HUDEP-2 (cell line): Measurements from ENCODE around the gene CENPA.

Experiments used
- DNase-seq, 76 experiments: peaks; one replicate each; lab custom pipeline; 2025; ENCODE audit not compliant: unreplicated experiment in 76 of 76; lab: John Stamatoyannopoulos, UW

CENPA gene

DNA sequence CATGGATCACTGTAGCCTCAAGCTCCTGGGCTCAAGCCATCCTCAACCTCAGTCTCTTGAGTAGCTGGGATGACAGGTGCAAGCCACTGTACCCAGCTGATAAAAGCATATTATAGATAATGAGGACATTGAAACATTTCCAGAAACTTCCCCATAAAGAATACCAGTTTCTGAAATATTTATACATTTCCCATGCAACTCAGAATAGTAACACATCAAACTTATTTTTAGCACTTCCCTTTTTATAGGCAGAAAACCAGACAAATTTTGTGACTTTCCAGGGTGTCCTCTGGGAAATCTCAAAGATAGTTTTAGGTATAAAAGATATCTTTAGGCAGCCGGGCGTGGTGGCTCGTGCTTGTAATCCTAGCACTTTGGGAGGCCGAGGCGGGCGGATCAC is 37.0 kb downstream of the CENPA start:
- DNase-seq: no peak

DNA sequence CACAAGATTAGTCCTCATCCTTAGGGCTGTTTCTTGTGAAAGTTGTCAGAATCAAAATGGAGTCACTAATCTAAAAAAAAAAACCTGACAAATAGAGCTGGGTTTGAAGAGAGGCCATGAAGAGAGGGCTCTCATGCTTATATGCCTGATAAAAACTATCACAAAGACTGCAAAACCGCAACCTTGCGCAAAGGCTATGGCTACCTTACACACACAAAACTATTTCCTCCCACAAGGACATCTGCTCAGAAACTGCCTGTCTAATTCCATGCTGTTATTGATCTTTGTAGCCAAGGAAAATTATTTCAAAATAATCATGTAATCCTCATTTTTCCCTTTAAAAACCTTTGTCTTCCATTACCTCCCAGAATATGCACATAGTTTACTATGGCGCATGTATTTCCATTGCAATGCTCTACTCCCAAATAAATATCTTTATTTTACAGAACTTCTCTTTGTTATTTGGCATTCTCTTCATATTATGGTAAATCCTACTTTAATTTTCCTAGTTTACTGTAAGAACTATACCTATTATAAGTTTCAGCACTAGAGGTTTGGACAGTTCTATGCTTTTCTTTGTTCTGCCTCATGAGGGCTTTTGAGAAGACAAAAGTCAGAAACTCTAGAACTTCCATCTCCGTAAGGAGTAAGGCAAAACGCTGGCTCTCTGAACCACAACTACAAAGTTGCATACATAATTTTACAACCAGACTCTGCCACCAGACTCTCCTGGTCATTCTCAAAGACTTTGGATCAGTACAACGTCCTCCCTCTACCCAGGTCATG is 52.5 kb downstream of the CENPA start:
- no peak for DNase-seq

DNA sequence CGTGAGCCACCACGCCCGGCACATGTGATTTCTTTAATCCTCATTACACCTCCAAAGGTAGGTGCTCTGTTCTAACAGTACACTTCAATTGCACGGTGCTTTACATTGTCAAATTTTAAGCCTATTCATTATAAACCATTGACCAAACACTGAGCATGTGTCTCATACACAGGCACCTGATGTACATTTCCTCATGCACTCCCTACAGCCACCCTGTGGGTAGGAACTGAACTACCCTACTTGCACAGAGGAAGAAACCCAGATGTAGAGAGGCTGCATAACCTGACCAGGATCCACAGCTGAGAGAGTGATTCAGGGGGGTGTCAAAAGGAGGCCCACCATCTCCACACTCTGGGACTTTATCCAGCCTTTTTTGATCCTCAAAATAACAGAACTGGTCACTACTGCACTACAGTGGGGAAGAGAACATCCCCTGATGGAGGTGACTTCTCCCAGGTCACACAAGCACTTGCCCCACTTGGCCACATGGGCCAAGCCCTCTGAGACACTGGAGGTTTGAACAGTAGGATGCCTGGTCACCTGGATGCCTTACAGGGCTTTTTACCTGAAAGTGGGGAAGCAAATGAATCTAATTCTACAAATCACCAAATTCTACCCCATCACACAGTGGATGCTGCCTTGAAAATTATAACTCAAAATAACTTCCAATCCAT is 55.2 kb downstream of the CENPA start:
- DNase-seq: peak in 1 of 76 experiments; percentile 10

DNA sequence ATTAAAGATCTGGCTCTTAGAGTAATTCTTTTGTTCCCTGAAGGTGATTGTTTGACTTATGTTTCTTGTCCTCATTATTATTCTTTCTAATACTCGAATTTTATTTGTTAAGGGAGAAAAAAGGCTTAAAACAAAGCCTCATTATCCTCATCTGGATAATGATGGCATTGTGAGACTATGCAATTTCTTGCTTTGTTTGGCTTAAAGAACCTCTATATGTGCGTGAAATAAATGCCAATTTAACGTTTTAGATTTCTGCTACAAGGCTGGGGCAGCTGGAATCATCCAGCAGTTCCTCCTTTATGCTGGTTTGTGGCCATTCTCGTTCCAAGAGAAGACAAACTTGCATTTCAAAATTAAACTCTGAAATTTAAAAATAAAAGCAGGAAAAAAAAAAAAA is 57.2 kb downstream of the CENPA start:
- DNase-seq: no peak
